Caco-2 (cell line): ENCODE measurements around the gene ACTL8. TPM values are rescaled to one million over a fixed set of nuclear protein-coding genes. Genes with fewer than 3 reads are reported as not detected.
A peak's percentile ranks its signal among the peaks of the same experiment; 100 is the strongest.

Source experiments
- BruUV-seq: library from RNA; stranded (reverse); fragments of 400-500 nt; replicated peaks from 2 replicates; lab custom pipeline; 2021; lab: Mats Ljungman, UMichigan
- CTCF ChIA-PET: fragments of 300-600 bp; sonication (Branson Sonifier 250); formaldehyde crosslinking; loops from one replicate; lab custom pipeline; 2022; ENCODE audit warnings: antibody characterized with exemption; lab: Charles Lee
- POLR2A ChIA-PET: fragments of 300-600 bp; sonication (Branson Sonifier 250); formaldehyde crosslinking; loops from one replicate; lab custom pipeline; 2022; ENCODE audit warnings: antibody characterized with exemption; lab: Charles Lee
- DNase-seq, 2 experiments: peaks; one replicate each; pipeline versions ENCODE4 v3.0.0 to v3.0.0-alpha.2; 2020 to 2022
- H3K27me3 ChIP-seq: replicated peaks from 2 replicates; pipeline ENCODE4 v1.6.0; 2011; ENCODE audit warnings: low read length; ENCODE audit not compliant: control insufficient read depth, insufficient read depth
- H3K36me3 ChIP-seq: 2 replicates; pipeline ENCODE4 v1.5.1; 2011; ENCODE audit warnings: low read length; ENCODE audit not compliant: control insufficient read depth, insufficient read depth
- H3K4me1 ChIP-seq: fragments of 250-450 bp; sonication (Bioruptor Pico); 2 replicates; pipeline ENCODE4 v1.5.1; 2020; ENCODE audit warnings: mild to moderate bottlenecking
- H3K4me3 ChIP-seq: 2 replicates; pipeline ENCODE4 v1.5.1; 2011; ENCODE audit warnings: low read depth, mild to moderate bottlenecking, control low read depth, low read length
- H3K9me3 ChIP-seq: fragments of 250-450 bp; sonication (Bioruptor Pico); 2 replicates; pipeline ENCODE4 v1.5.1; 2020; ENCODE audit warnings: mild to moderate bottlenecking, moderate library complexity
- H3K27ac Mint-ChIP-seq: one replicate; pipeline ENCODE4 v1.8.0; 2022; ENCODE audit warnings: mixed read lengths; ENCODE audit not compliant: unreplicated experiment
- H3K27me3 Mint-ChIP-seq: one replicate; pipeline ENCODE4 v1.8.0; 2022; ENCODE audit warnings: mixed read lengths; ENCODE audit not compliant: insufficient read depth, unreplicated experiment
- H3K36me3 Mint-ChIP-seq: one replicate; pipeline ENCODE4 v1.8.0; 2022; ENCODE audit warnings: mild to moderate bottlenecking, mixed read lengths; ENCODE audit not compliant: insufficient read depth, unreplicated experiment
- H3K4me1 Mint-ChIP-seq: one replicate; pipeline ENCODE4 v1.8.0; 2022; ENCODE audit warnings: low read depth, mixed read lengths; ENCODE audit not compliant: unreplicated experiment
- H3K4me3 Mint-ChIP-seq: one replicate; pipeline ENCODE4 v1.8.0; 2022; ENCODE audit warnings: mild to moderate bottlenecking, moderate library complexity, mixed read lengths; ENCODE audit not compliant: unreplicated experiment
- H3K9me3 Mint-ChIP-seq: one replicate; pipeline ENCODE4 v1.8.0; 2022; ENCODE audit warnings: mixed read lengths; ENCODE audit not compliant: unreplicated experiment
- intact Hi-C: fragments of 100-400 bp; cut with micrococcal nuclease; formaldehyde crosslinking; loops from one replicate; pipeline ENCODE4 v1.10.0; 2022; ENCODE audit not compliant: unreplicated experiment
- total RNA-seq: library from RNA; stranded (reverse); gene quantifications from 2 replicates; pipeline ENCODE4 v1.2.3, GENCODE V29; 2022
- TF ChIP-seq, protein P1 (sequence below), 2 experiments: fragments of 200-600 bp in 1 of 2; IDR thresholded peaks; 1 replicate in 1 of 2; 2 replicates in 1 of 2; pipeline versions ENCODE4 v1.5.1 to v1.8.0; 2011 to 2022; ENCODE audit warnings: antibody characterized with exemption in 1 of 2, control low read depth in 1 of 2, inconsistent platforms in 1 of 2, low read depth in 1 of 2, low read length in 1 of 2, mild to moderate bottlenecking in 1 of 2, moderate library complexity in 1 of 2; ENCODE audit not compliant: insufficient read depth in 1 of 2, severe bottlenecking in 1 of 2, unreplicated experiment in 1 of 2

The ACTL8 gene
- total RNA-seq, 1 experiment from 2014 or later: 79.3 TPM

DNA sequence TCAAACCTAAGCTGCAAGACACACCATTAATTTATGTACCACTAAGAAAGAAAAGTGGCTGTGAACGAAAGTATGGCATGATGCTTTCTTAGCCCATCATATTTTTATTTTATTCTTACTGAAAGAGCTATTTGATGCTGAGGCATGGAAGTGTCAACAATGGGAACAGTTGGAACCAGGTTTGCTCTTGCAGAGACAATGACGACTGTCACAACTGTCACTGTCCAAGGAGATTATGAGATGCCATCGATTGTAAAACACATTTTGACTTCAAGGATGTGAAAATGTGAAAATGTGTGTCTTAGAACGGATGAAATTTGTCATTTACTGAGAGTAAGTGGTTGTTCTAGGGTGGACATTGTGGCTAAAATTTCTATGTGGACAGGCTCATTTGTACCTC lies 2.8 kb upstream of the ACTL8 start:
- TF ChIP-seq, protein P1, sequence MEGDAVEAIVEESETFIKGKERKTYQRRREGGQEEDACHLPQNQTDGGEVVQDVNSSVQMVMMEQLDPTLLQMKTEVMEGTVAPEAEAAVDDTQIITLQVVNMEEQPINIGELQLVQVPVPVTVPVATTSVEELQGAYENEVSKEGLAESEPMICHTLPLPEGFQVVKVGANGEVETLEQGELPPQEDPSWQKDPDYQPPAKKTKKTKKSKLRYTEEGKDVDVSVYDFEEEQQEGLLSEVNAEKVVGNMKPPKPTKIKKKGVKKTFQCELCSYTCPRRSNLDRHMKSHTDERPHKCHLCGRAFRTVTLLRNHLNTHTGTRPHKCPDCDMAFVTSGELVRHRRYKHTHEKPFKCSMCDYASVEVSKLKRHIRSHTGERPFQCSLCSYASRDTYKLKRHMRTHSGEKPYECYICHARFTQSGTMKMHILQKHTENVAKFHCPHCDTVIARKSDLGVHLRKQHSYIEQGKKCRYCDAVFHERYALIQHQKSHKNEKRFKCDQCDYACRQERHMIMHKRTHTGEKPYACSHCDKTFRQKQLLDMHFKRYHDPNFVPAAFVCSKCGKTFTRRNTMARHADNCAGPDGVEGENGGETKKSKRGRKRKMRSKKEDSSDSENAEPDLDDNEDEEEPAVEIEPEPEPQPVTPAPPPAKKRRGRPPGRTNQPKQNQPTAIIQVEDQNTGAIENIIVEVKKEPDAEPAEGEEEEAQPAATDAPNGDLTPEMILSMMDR (IDR thresholded peaks at IDR 0.05; ENCODE audit: insufficient read depth in 1 of 2, low read depth in 1 of 2, low read length in 1 of 2, severe bottlenecking in 1 of 2, unreplicated experiment in 1 of 2): no peak
- DNase-seq: no peak
- H3K4me1 ChIP-seq: no peaks in the 10 kb centered on the region
- H3K9me3 ChIP-seq: no peaks in the 10 kb centered on the region
- CTCF ChIA-PET: no interaction called here
- H3K36me3 Mint-ChIP-seq: no peaks in the 10 kb centered on the region
- H3K9me3 Mint-ChIP-seq: no peaks in the 10 kb centered on the region
- H3K27me3 ChIP-seq: no peaks in the 10 kb centered on the region
- intact Hi-C loops: no loop called here
- no peak overlapping the region for H3K4me3 Mint-ChIP-seq
- H3K36me3 ChIP-seq: no peaks in the 10 kb centered on the region
- BruUV-seq: no TSS peak
- no peaks in the 10 kb centered on the region for H3K4me1 Mint-ChIP-seq
- H3K27me3 Mint-ChIP-seq: no peaks in the 10 kb centered on the region
- POLR2A ChIA-PET: no interaction called here
- H3K27ac Mint-ChIP-seq: no peak overlapping the region
- no peak overlapping the region for H3K4me3 ChIP-seq

DNA sequence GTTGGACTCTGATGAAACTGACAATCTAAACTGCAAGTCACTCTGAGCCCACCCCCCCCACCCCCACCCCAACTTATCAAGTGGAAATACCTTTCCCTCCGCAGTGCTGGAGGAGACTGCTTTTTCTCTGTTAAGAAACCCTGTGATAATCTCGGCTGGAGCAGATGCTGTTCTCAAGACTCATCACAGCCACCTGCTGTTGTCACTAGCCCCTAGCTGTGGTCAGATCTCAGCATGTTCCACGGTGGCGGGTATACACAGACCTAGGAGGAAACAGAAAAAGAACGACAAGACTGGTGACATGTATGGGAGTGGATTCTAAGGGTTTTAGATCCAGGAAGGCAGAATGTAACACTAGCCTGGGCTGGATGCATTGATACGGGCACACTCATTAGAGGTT lies 2.3 kb downstream of the ACTL8 start:
- Mint-ChIP-seq H3K9me3 (no peaks in the 10 kb centered on the region), H3K4me1 (no peaks in the 10 kb centered on the region), H3K4me3 (no peak overlapping the region), H3K27me3 (no peaks in the 10 kb centered on the region), H3K27ac (no peak overlapping the region), H3K36me3 (peaks cover 5% of the 10 kb centered on the region)
- TF ChIP-seq, protein P1 (IDR thresholded peaks at IDR 0.05; ENCODE audit: insufficient read depth in 1 of 2, low read depth in 1 of 2, low read length in 1 of 2, severe bottlenecking in 1 of 2, unreplicated experiment in 1 of 2): no peak
- ChIA-PET CTCF (no interaction called here), POLR2A (no interaction called here)
- no peaks in the 10 kb centered on the region for H3K27me3 ChIP-seq
- intact Hi-C loops: loop anchor here (5.0 kb wide), 1 partner anchor 40 kb away; no protein-coding TSS in a partner anchor
- H3K36me3 ChIP-seq: no peaks in the 10 kb centered on the region
- no peak overlapping the region for H3K4me3 ChIP-seq
- no peaks in the 10 kb centered on the region for H3K4me1 ChIP-seq
- peaks cover 7% of the 10 kb centered on the region; the same call in 1 of the 2 replicates for H3K9me3 ChIP-seq
- DNase-seq: no peak
- no TSS peak for BruUV-seq

DNA sequence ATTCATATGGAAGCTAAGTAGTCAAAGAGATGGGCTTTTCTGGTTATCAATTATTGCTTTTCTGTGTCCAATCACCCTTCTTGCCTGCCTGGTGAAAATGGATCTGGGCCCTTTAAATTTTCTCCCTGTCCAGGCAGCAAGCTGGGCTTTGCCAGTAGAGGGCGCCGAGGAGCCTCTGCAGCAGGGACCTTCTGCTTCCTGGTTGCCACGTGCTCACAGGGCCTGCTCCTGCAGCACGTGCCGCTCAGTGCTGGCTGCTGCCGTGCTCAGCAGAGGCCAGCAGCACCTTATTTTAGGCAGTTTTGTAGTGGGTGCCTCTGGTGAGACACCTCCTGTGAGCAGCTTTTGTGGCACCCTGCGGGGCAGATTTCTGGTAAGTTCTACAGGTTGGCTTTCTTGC lies 4.0 kb downstream of the ACTL8 start:
- Mint-ChIP-seq H3K9me3 (no peaks in the 10 kb centered on the region), H3K4me1 (no peaks in the 10 kb centered on the region), H3K4me3 (peak overlapping the region; percentile 63), H3K27ac (no peak overlapping the region), H3K36me3 (peaks cover 5% of the 10 kb centered on the region), H3K27me3 (no peaks in the 10 kb centered on the region)
- Histone ChIP-seq H3K9me3 (peaks cover 7% of the 10 kb centered on the region; the same call in 1 of the 2 replicates), H3K4me1 (no peaks in the 10 kb centered on the region), H3K36me3 (no peaks in the 10 kb centered on the region), H3K4me3 (peak overlapping the region; percentile 32), H3K27me3 (no peaks in the 10 kb centered on the region)
- no TSS peak for BruUV-seq
- TF ChIP-seq, protein P1 (IDR thresholded peaks at IDR 0.05; ENCODE audit: insufficient read depth in 1 of 2, low read depth in 1 of 2, low read length in 1 of 2, severe bottlenecking in 1 of 2, unreplicated experiment in 1 of 2): peak; percentile 59 to 71
- intact Hi-C loops: loop anchor here (5.0 kb wide), 1 partner anchor 38 kb away; no protein-coding TSS in a partner anchor
- peak; percentile 62 to 85 for DNase-seq
- ChIA-PET CTCF (interaction anchor here (0.8 to 1.2 kb wide), 2 partner anchors 10 to 67 kb away, joined by 3 to 4 read pairs; no protein-coding TSS in a partner anchor), POLR2A (no interaction called here)
